ENCODE results near the gene ATP1B2. TPM values are rescaled to one million over a fixed set of nuclear protein-coding genes. Genes with fewer than 3 reads are reported as not detected.

The ATP1B2 gene
- polyA plus RNA-seq, 1 experiment, result not detected

GRCh38 chr17:7613769-7614424 is 36.8 kb upstream of the ATP1B2 start:
- CTCF ChIA-PET, result interaction anchor here (0.6 to 1.9 kb wide), 5 partner anchors 13 to 30 kb away, joined by 3 to 9 read pairs (median 4); no protein-coding TSS in a partner anchor
- no peak for DNase-seq (ENCODE audit: low read depth)
- H3K4me3 ChIP-seq (ENCODE audit: low read depth, low read length), result peak overlapping the region; percentile 65
- POLR2A ChIA-PET, result interaction anchor here (0.8 kb wide), 1 partner anchor 74 kb away, joined by 6 read pairs; the partner anchor contains the start of genes TP53 and WRAP53
- H3K27me3 ChIP-seq (ENCODE audit: control insufficient read depth, insufficient read depth, low read length), result no peaks in the 10 kb centered on the region
- TF ChIP-seq, protein P1, sequence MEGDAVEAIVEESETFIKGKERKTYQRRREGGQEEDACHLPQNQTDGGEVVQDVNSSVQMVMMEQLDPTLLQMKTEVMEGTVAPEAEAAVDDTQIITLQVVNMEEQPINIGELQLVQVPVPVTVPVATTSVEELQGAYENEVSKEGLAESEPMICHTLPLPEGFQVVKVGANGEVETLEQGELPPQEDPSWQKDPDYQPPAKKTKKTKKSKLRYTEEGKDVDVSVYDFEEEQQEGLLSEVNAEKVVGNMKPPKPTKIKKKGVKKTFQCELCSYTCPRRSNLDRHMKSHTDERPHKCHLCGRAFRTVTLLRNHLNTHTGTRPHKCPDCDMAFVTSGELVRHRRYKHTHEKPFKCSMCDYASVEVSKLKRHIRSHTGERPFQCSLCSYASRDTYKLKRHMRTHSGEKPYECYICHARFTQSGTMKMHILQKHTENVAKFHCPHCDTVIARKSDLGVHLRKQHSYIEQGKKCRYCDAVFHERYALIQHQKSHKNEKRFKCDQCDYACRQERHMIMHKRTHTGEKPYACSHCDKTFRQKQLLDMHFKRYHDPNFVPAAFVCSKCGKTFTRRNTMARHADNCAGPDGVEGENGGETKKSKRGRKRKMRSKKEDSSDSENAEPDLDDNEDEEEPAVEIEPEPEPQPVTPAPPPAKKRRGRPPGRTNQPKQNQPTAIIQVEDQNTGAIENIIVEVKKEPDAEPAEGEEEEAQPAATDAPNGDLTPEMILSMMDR (IDR thresholded peaks at IDR 0.05; ENCODE audit: insufficient read depth, low read depth, low read length), result no peak
- H3K36me3 ChIP-seq (ENCODE audit: control insufficient read depth, insufficient read depth, low read length), result peaks cover 5% of the 10 kb centered on the region

DNA sequence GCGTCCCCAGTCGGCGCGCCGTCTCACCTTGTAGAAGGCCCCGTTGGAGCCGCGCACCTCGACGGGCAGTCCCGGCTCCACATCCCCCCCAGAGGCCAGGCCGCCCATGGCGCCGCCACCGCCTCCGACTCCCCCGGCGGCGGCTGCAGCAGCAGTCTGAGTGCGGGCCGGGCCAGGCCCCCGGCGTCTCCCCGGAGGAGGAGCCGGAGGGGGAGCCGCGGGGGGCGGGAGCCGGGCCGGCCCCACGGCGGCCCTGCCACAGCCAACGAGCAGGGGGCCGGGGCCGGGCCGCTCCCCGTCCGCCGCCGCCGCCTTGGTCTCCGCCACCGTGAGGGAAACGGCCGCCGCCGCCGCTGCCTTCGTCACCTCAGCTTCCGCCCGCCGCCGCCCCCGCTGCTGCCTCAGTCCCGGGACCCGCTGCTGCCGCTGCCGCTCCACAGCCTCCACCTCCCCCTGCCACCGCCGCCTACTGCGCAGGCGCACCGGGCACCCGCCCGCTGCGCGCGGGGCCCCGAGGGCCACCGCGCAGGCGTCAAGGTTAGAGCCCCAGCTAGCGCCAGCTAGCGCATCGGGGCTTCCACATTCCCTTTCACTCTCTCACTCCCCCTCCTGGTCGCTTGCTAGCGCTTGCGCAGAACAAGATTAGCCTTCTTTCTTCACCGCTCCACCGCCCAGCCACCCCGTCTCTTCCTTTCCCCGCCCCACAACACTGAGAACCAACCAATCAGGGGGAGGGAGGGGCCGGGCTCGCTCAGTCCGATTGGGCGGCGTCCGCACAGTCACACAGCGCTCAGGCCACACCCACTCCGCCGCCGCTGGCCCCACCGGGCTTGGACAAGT is 36.1 kb upstream of the ATP1B2 start, which contains the start of gene FXR2:
FXR2 (minus strand) TSS at position 473 of the 840 bp plus-strand sequence; CDS start at position 108, 365 bp downstream.
- TF ChIP-seq, protein P1 (IDR thresholded peaks at IDR 0.05; ENCODE audit: insufficient read depth, low read depth, low read length), result peak; percentile 76
- CTCF ChIA-PET, result interaction anchor here (0.6 to 1.9 kb wide), 8 partner anchors 10 to 577 kb away, joined by 3 to 9 read pairs (median 5); partner anchors contain the start of gene TP53
- H3K27me3 ChIP-seq (ENCODE audit: control insufficient read depth, insufficient read depth, low read length), result no peaks in the 10 kb centered on the region
- peaks cover 5% of the 10 kb centered on the region for H3K36me3 ChIP-seq (ENCODE audit: control insufficient read depth, insufficient read depth, low read length)
- DNase-seq (ENCODE audit: low read depth), result peak; percentile 99
- peak within 1 kb of the TSS; percentile 65 for H3K4me3 ChIP-seq (ENCODE audit: low read depth, low read length)
- POLR2A ChIA-PET, result interaction anchor here (0.6 to 1.1 kb wide), 4 partner anchors 73 to 517 kb away, joined by 4 to 8 read pairs (median 6); partner anchors contain the start of genes TP53 and WRAP53

DNA sequence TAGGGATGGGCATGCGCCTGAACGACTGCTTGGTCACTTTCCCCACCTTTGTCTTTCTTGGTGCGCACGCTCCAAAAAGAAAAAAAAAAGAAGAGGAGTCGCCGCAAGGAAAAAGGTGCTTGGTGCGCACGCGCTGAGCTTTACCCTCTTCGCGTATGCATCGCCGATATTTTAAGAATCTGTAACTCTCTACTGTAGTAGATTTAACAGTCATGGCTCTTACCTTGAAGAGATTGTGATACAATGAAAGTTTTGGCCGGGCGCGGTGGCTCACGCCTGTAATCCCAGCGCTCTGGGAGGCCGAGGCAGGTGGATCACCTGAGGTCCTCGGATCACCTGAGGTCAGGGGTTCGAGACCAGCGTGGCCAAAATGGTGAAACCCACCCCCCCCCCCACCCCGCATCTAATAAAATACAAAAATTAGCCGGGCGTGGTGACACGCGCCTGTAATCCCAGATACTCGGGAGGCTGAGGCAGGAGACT is 35.4 kb upstream of the ATP1B2 start:
- H3K4me3 ChIP-seq (ENCODE audit: low read depth, low read length), result peak overlapping the region; percentile 48
- POLR2A ChIA-PET, result interaction anchor here (0.6 to 1.1 kb wide), 3 partner anchors 73 to 517 kb away, joined by 4 to 8 read pairs (median 5); partner anchors contain the start of genes TP53 and WRAP53
- TF ChIP-seq, protein P1 (IDR thresholded peaks at IDR 0.05; ENCODE audit: insufficient read depth, low read depth, low read length), result no peak
- H3K36me3 ChIP-seq (ENCODE audit: control insufficient read depth, insufficient read depth, low read length), result peaks cover 4% of the 10 kb centered on the region
- CTCF ChIA-PET, result interaction anchor here (0.6 to 1.9 kb wide), 9 partner anchors 10 to 748 kb away, joined by 3 to 9 read pairs (median 4); partner anchors contain the start of gene TP53
- no peak for DNase-seq (ENCODE audit: low read depth)
- no peaks in the 10 kb centered on the region for H3K27me3 ChIP-seq (ENCODE audit: control insufficient read depth, insufficient read depth, low read length)

DNA sequence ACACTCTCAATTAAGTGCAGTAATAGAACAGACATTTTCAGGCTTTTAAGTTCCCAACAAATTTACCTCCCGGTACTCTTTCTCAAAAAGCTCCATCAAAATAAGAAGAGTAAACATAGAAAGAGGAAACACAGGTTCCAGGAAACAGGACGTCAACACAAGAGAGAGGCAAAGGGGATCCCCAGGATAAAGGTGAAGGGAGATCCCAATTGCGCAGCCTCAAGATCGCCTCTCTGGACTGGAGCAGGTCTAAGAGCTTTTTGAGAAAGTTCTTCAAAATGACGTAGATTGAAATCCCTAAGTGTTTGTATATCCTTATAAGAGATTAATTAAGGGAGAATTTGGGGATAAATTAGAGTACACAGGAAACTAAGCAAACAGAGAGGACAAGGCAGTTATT is 32.1 kb upstream of the ATP1B2 start:
- ChIA-PET CTCF (interaction anchor here (1.0 to 1.6 kb wide), 2 partner anchors 9 to 69 kb away, joined by 3 to 6 read pairs; partner anchors contain the start of genes SAT2 and TP53), POLR2A (no interaction called here)
- DNase-seq (ENCODE audit: low read depth), result no peak
- H3K27me3 ChIP-seq (ENCODE audit: control insufficient read depth, insufficient read depth, low read length), result no peaks in the 10 kb centered on the region
- no peak overlapping the region for H3K4me3 ChIP-seq (ENCODE audit: low read depth, low read length)
- no peaks in the 10 kb centered on the region for H3K36me3 ChIP-seq (ENCODE audit: control insufficient read depth, insufficient read depth, low read length)
- TF ChIP-seq, protein P1 (IDR thresholded peaks at IDR 0.05; ENCODE audit: insufficient read depth, low read depth, low read length), result no peak
